Muscle of leg (tissue), 11 donors: Measurements from ENCODE around the gene OAS1. TPM values are rescaled to one million over a fixed set of nuclear protein-coding genes. Genes with fewer than 3 reads are reported as not detected.
"Not testable (repeated sequence)": the region's sequence is repeated elsewhere in the genome, so short reads cannot be mapped to it uniquely, and the experiment has no call there.

ENCODE experiments used
- DNase-seq: peaks from one replicate; pipeline ENCODE4 v3.0.0; 2013
- H3K27ac ChIP-seq: one replicate; pipeline ENCODE4 v1.5.1; 2013; ENCODE audit warnings: mild to moderate bottlenecking, low read length, control low read depth
- H3K27me3 ChIP-seq: one replicate; pipeline ENCODE4 v1.6.1; 2013; ENCODE audit warnings: low read length; ENCODE audit not compliant: control insufficient read depth, insufficient read depth
- H3K36me3 ChIP-seq: one replicate; pipeline ENCODE4 v1.6.1; 2013; ENCODE audit warnings: low read length; ENCODE audit not compliant: control insufficient read depth, insufficient read depth
- H3K4me1 ChIP-seq: one replicate; pipeline ENCODE4 v1.6.1; 2013; ENCODE audit warnings: low read length; ENCODE audit not compliant: control insufficient read depth, insufficient read depth
- H3K4me3 ChIP-seq: one replicate; pipeline ENCODE4 v1.5.1; 2013; ENCODE audit warnings: low read length, control low read depth
- H3K9me3 ChIP-seq: replicated peaks from 2 replicates; pipeline ENCODE4 v1.6.1; 2013; ENCODE audit warnings: low read depth, low read length; ENCODE audit not compliant: control insufficient read depth
- WGBS: methylation state at CpG from one replicate; pipeline ENCODE4 v1.1.5; 2013; ENCODE audit warnings: missing lambda C conversion rate; ENCODE audit not compliant: insufficient coverage; 5-methylcytosine and 5-hydroxymethylcytosine counted together
- polyA plus RNA-seq, 8 donors: library from polyadenylated mRNA; unstranded; fragments of 120-200 nt; gene quantifications; one replicate each; pipeline versions ENCODE4 v1.2.1 to v1.2.3, GENCODE V29; 2013; ENCODE audit warnings: inconsistent platforms in 1 of 8, low replicate concordance in 1 of 8; ENCODE audit not compliant: insufficient read length in 8 of 8, insufficient read depth in 1 of 8
- total RNA-seq: library from RNA; stranded (reverse); fragments of 120-200 nt; gene quantifications from one replicate; pipeline ENCODE4 v1.2.4, GENCODE V29; 2013

Gene OAS1
- total and polyA plus RNA-seq, 9 donors, result 1.9 to 3.9 (median 3.2) TPM

DNA sequence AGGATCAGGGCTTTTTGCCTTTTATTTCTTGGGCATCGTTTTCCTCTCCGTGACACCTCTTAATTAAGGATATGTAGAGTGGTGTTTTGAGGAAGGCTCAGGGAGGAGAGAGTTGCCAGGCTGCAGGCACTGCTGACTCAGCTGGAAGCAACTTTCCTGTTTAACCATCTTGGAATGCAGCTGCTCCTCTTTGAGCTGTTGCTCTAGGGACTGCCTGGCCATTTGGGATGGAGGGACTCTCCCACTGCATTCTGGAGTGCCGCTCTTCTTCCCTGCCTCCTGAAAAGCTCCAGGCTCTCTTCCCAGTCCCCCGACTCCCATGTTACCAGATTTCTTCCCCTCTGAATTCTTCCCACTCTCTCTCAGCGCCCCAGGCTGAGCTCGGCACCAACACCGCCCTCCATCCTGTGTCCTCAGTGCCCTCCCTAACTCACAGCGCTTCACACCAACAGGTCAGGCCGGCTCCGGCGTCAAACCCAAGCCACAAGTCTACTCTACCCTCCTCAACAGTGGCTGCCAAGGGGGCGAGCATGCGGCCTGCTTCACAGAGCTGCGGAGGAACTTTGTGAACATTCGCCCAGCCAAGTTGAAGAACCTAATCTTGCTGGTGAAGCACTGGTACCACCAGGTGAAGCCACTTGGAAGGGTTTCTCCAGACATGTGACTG lies 37.4 kb downstream of the OAS1 start:
- 84% methylated on average over 15 of the region's 15 CpGs for WGBS
- peaks cover 12% of the 10 kb centered on the region for H3K4me1 ChIP-seq
- H3K27ac ChIP-seq, result no peak overlapping the region
- H3K4me3 ChIP-seq, result no peak overlapping the region
- H3K9me3 ChIP-seq, result no peaks in the 10 kb centered on the region
- H3K36me3 ChIP-seq, result peaks cover 69% of the 10 kb centered on the region
- DNase-seq, result no peak
- H3K27me3 ChIP-seq, result no peaks in the 10 kb centered on the region

DNA sequence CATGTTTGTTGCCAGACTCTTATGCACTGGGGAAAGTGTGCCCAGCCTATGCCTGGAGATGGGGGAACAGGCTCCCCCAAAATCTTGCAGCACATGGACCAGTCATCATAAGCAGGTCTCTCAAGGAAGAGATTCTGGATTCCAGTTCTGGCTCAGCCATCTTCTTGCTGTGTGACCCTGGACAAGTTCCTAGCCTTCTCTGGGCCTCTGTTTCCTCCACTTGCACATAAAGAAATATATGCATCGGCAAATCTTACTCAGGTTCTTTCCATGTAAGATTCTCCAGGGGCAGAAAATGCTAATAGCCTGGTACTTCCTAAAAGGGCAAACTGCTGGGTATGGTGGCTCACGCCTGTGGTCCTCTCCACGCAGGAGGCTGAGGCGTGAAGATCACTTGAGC lies 38.8 kb downstream of the OAS1 start:
- WGBS, result no CpG with 5 or more reads among the region's 4 CpGs
- H3K36me3 ChIP-seq, result peaks cover 81% of the 10 kb centered on the region
- no peak overlapping the region for H3K27ac ChIP-seq

DNA sequence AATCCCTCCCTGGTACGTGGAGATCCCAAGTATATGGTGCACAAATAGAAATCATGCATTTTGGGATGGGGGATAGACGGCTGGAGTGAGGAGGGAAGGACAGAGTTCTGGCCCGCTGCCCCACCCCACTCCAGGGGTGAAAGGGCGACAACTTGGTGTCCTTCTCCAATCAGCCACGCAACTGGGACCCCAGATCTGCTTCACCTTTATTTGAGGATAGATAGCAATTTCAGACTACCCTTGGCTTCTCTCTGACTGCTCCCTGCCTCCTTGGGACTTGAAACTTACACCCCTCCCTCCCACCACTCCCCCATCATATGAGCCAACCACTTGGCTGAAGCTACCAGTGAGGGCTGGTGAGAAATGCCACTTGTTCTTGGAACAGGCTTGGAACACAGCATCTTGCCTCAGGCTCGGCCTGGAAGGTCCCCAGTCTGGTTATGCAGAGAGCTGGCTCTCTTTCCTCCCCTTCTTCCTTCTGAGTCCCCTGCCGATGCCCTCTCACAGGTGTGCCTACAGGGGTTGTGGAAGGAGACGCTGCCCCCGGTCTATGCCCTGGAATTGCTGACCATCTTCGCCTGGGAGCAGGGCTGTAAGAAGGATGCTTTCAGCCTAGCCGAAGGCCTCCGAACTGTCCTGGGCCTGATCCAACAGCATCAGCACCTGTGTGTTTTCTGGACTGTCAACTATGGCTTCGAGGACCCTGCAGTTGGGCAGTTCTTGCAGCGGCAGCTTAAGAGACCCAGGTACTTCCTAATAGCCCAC lies 39.7 kb downstream of the OAS1 start:
- Histone ChIP-seq H3K36me3 (peaks cover 82% of the 10 kb centered on the region), H3K27me3 (no peaks in the 10 kb centered on the region), H3K4me3 (no peak overlapping the region), H3K4me1 (no peaks in the 10 kb centered on the region), H3K27ac (no peak overlapping the region), H3K9me3 (no peaks in the 10 kb centered on the region)
- WGBS, result 86% methylated on average over 8 of the region's 14 CpGs
- no peak for DNase-seq

More for the DNA sequence above, 38.8 kb downstream of the OAS1 start:
- Histone ChIP-seq H3K4me3 (no peak overlapping the region), H3K27me3 (no peaks in the 10 kb centered on the region), H3K9me3 (no peaks in the 10 kb centered on the region), H3K4me1 (no peaks in the 10 kb centered on the region)
- DNase-seq, result no peak

DNA sequence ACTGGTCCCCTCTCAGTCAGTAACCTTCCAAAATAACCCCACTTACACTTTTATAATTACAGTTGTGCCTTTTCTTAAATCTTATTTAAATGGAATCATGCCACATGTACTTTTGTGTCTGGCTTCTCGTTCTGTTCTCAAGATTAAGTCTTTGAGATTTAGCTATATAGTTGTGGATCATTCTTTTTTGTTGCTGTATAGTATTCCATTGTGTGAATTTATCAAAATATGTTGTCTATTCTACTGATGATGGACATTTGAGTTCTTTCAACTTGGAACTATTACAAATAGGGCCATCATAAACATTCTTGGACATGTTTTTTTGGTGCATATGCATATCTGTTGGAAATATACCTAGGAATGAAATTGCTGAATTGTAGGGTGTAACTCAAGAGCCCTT lies 40.6 kb downstream of the OAS1 start:
- Histone ChIP-seq H3K27ac (no peak overlapping the region), H3K4me3 (no peak overlapping the region), H3K9me3 (peaks cover 2% of the 10 kb centered on the region), H3K27me3 (no peaks in the 10 kb centered on the region), H3K36me3 (peaks cover 73% of the 10 kb centered on the region), H3K4me1 (no peaks in the 10 kb centered on the region)
- no CpG with 5 or more reads among the region's 1 CpG for WGBS
- no peak for DNase-seq

DNA sequence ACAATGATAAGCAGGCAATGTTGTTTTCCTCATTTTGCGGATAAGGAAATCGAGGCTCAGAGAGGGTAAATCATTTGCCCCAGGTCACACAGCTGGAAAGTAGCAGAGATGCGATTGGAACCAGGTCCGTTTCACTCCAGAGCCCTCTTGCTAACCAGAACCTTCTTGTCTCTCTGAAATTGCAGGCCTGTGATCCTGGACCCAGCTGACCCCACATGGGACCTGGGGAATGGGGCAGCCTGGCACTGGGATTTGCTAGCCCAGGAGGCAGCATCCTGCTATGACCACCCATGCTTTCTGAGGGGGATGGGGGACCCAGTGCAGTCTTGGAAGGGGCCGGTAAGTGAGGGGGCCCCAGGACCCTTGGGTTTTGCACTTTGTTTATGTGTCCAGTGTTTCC lies 41.0 kb downstream of the OAS1 start:
- Histone ChIP-seq H3K27me3 (no peaks in the 10 kb centered on the region), H3K9me3 (peaks cover 2% of the 10 kb centered on the region), H3K4me3 (no peak overlapping the region), H3K27ac (no peak overlapping the region), H3K36me3 (peaks cover 72% of the 10 kb centered on the region), H3K4me1 (no peaks in the 10 kb centered on the region)
- 74% methylated on average over 2 of the region's 5 CpGs for WGBS
- DNase-seq, result no peak

DNA sequence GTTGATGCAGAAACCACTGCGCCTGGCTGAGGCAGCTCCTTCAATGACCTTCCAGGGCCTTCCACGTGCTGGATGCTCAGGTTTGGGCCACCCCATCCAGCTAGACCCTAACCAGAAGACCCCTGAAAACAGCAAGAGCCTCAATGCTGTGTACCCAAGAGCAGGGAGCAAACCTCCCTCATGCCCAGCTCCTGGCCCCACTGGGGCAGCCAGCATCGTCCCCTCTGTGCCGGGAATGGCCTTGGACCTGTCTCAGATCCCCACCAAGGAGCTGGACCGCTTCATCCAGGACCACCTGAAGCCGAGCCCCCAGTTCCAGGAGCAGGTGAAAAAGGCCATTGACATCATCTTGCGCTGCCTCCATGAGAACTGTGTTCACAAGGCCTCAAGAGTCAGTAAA lies 42.0 kb downstream of the OAS1 start:
- Histone ChIP-seq H3K4me1 (no peaks in the 10 kb centered on the region), H3K4me3 (no peak overlapping the region), H3K27me3 (no peaks in the 10 kb centered on the region), H3K9me3 (peaks cover 2% of the 10 kb centered on the region), H3K27ac (no peak overlapping the region), H3K36me3 (peaks cover 61% of the 10 kb centered on the region)
- no peak for DNase-seq
- 94% methylated on average over 7 of the region's 7 CpGs for WGBS

DNA sequence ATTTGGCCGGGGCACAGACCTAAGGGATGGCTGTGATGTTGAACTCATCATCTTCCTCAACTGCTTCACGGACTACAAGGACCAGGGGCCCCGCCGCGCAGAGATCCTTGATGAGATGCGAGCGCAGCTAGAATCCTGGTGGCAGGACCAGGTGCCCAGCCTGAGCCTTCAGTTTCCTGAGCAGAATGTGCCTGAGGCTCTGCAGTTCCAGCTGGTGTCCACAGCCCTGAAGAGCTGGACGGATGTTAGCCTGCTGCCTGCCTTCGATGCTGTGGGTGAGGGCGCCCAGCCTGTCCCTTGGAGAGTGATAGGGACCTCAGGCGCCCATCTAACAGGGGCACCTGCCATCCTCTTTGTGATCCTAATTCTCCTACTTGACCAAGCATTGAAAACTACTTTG lies 43.9 kb downstream of the OAS1 start:
- no peaks in the 10 kb centered on the region for H3K27me3 ChIP-seq
- no peak overlapping the region for H3K27ac ChIP-seq
- WGBS, result 89% methylated on average over 9 of the region's 11 CpGs
- DNase-seq, result no peak
- H3K4me3 ChIP-seq, result no peak overlapping the region
- peaks cover 2% of the 10 kb centered on the region for H3K9me3 ChIP-seq
- peaks cover 48% of the 10 kb centered on the region for H3K36me3 ChIP-seq
- H3K4me1 ChIP-seq, result no peaks in the 10 kb centered on the region

DNA sequence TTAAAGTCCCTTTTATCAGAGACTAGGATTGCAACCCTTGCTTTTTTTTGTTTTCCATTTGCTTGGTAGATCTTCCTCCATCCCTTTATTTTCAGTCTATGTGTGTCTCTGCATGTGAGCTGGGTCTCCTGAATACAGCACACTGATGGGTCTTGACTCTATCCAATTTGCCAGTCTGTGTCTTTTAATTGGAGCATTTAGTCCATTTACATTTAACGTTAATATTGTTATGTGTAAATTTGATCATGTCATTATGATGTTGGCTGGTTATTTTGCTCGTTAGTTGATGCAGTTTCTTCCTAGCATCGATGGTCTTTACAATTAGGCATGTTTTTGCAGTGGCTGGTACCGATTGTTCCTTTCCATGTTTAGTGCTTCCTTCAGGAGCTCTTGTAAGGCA lies 50.4 kb downstream of the OAS1 start:
- not testable (repeated sequence) for H3K27me3 ChIP-seq, H3K4me3 ChIP-seq, H3K27ac ChIP-seq, H3K9me3 ChIP-seq, H3K4me1 ChIP-seq, DNase-seq
- WGBS, result 90% methylated on average over 2 of the region's 4 CpGs
- peaks cover 18% of the 10 kb centered on the region for H3K36me3 ChIP-seq

DNA sequence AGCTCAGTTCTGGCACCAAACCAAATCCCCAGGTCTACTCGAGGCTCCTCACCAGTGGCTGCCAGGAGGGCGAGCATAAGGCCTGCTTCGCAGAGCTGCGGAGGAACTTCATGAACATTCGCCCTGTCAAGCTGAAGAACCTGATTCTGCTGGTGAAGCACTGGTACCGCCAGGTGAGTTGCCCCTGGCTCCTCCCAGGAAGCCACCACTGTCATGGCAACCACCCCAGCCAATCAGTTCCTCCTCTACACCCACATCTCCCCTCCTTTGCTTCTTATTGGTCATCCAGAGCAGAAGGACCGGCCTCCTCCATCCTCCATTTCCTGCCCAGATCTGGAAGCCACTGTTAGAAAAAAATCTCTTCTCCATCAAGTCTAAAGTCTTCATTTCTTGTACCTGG lies 54.3 kb downstream of the OAS1 start:
- H3K27me3 ChIP-seq, result no peaks in the 10 kb centered on the region
- H3K27ac ChIP-seq, result no peak overlapping the region
- peaks cover 4% of the 10 kb centered on the region for H3K9me3 ChIP-seq
- 75% methylated on average over 7 of the region's 7 CpGs for WGBS
- peaks cover 55% of the 10 kb centered on the region for H3K36me3 ChIP-seq
- H3K4me3 ChIP-seq, result no peak overlapping the region
- no peaks in the 10 kb centered on the region for H3K4me1 ChIP-seq
- DNase-seq, result no peak

DNA sequence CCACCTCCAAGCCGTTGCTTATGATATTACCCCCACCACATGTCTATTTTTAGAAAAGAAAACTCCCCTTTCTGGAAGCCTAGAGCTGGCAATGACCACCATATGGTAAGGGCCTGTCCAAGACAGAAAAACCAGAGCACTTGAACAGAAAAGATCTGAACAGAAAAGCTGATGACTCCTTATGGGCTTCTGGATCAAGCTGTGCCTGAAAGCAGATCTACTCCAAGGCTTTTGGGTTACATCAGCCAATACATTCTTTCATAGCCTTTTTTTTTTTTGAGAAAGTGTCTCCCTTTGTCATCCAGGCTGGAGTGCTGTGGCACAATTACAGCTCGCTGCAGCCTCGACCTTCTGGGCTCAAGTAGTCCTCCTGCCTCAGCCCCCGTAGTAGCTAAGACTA lies 54.8 kb downstream of the OAS1 start:
- Histone ChIP-seq H3K36me3 (peaks cover 60% of the 10 kb centered on the region), H3K9me3 (peaks cover 4% of the 10 kb centered on the region), H3K4me1 (no peaks in the 10 kb centered on the region), H3K27ac (no peak overlapping the region), H3K4me3 (no peak overlapping the region), H3K27me3 (no peaks in the 10 kb centered on the region)
- WGBS, result 58% methylated on average over 1 of the region's 4 CpGs
- no peak for DNase-seq
